GM18909 (cell line): Measurements from ENCODE around the gene SSTR4.

Experiments used
- ATAC-seq: cut with Tn5 transposase; IDR thresholded peaks from one replicate; pipeline ENCODE4 v1.9.1; 2021; ENCODE audit warnings: mild to moderate bottlenecking; ENCODE audit not compliant: unreplicated experiment, poor library complexity

SSTR4 gene

DNA sequence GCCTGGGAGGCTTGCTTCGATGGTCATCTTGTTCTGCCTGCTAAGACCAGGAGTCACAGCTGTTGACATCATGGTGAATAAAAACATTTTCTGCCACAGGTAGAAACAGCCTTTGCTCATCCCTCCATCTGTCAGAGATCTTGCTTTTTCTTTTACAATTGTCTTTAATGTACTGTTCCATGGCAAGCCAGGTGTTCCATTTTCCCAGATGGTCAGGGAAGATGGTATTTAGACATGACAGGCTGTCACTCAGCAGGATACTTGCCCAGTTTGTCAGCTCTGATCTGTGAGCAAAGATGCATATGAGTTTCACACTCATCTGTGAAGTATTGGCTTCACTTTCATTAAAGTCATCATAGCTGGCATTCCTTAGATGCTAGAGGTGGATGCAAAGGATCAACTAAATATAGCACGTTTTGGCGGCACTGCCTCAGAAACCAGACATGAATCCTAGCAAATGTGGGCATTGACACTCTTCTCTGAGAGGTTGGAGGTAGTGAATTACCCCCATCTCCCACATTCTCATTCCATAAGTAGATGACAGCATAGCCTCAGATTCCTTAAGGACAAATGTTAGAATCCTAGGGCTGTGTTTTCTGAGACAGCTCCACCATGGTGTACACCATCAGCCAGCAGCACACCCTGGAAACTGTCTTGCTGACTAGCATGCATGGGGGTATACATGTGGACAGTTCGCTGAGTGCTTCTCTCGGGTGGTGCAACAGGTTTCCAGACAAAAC is 4.2 kb downstream of the SSTR4 start:
- no peak for ATAC-seq

DNA sequence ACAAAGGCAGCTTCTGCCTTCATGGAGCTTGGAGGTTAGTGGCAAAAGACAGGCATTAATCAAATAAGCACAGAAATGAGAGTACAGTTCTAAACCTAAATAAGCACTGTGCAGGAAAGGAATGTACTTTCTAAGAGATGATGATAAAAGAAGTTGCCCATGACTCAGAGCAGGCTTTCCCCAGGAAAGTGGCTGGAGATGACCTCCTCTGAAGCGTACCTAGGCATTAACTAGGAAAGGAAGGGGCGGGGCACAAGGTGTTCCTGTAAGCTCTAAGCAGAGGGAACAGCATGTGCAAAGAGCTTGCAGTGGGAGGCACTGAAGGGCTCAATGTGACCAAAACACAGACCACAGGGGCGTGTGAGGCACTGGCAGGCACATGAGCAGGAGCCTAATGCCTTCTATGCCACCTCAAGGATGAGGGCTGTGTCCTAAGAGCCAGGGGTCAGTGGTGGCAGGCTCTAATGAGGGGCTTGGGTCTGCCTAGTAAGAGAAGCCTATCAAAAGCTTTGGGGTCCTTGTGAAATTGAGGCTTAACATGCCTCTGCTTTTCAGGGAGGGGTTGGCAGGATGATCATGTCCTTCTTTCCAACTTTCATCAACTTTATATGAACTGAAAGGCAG is 4.9 kb downstream of the SSTR4 start:
- no peak for ATAC-seq

DNA sequence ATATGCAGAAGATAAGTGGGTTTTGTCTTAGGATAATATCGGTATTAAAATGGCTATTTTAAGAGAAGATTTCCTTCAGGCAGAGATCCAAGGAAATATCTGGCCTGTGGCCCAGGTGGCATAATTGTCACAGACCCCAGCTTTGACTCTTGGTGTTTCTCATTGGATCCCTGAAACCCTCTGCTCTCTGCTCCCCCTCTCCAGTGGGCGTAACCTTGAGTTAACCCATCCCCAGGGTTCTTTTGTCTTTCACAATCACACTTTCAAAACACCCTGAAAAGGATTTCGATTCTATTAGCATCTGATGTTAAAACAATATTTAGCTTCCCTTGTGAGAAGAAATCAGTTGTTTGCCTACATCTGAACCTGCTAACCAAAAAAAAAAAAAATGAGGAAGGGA is 7.2 kb downstream of the SSTR4 start:
- ATAC-seq, result no peak

DNA sequence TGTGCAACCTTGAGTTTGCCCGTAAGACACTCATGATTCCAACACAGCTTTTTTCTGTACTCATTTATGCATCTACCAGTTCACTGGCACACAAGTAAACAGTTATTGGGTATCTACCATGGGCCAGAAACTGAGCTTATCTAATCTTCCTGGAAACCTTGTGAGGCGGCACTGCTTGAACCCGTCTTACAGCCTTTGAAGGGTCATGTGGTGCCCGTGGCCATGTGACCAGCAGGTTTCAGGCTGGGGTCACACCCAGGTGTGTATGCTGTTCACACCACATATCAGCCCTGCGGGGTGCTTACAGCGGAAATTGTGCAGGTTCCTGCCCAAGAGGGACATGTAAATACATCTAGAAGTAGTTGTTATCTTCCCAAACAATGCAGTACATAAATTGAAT is 8.3 kb downstream of the SSTR4 start:
- ATAC-seq, result no peak

DNA sequence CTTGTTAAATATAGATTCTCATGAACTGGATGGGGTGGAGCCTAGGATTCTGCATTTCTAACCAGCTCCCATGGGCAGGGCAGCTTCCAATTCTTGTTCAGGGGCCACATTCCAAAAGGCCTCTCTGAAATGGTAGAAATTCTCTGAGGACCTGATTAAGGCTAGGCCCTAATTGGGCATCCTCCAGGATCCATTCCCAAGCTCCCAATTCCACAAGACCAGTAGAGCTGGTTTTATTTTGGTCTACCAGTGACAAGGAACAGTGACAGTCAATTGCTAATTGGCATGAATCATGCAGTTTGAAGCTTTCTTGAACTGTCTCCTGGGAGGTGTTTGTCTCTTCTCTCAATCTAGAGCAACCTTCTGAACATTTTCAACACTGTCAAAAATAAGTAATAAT is 11.3 kb downstream of the SSTR4 start:
- no peak for ATAC-seq

DNA sequence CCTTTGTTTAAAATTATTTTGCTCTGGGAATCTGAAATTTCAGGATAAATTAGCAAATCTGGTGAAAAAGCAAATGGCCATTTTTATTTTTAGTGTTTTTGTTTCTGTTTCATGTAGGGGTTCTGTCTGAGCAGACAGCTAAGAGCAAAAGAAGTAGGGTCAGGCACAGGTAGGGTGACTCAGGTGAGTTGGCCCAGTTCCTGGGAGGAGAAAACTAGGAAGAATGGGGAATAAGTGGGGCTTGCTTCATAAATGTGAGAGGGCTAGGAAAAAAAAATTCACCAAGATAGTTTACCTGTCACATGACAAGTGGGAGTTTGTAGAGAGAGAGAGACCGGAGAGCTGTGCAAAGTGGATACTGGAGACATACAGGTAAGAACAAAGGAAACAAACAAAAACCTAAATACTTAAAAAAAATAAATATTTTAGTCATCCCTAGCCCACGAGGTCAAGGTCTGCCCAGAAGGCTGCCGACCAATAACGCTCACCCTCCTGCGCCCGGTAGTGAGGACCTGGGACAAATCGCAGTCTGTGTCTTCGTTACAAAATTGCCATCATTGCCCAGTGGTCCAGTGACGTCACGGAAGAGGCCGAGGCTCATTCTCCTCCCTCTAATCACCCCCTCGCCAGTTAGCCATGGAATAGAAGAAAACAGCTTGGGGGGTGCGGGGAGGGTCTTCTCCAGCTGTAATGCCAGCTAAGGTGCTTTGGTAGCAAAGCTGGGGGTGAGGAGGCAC is 12.1 kb downstream of the SSTR4 start:
- no peak for ATAC-seq

DNA sequence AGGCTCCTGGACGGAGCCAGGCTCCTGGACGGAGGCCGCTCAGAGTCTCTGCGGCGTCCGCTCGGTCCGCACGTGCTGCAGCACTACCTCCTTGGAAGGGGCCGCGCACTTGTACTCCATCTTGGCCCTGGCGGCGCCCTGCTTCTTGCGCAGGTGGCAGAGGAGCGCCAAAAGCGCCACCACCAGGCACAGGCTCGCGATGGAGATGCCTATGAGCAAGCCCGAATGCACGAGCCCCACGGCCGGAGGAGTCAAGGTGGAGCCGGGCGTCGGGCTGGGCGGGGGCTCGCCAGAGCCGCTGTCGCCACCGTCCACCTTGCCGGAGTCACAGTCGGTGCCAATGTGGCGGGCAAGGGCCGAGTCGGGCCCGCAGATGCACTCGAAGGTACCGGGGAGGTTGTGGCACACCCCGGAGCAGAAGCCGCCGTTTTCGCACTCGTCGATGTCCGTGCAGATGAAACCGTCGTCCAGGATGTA is 12.7 kb downstream of the SSTR4 start:
- no peak for ATAC-seq

DNA sequence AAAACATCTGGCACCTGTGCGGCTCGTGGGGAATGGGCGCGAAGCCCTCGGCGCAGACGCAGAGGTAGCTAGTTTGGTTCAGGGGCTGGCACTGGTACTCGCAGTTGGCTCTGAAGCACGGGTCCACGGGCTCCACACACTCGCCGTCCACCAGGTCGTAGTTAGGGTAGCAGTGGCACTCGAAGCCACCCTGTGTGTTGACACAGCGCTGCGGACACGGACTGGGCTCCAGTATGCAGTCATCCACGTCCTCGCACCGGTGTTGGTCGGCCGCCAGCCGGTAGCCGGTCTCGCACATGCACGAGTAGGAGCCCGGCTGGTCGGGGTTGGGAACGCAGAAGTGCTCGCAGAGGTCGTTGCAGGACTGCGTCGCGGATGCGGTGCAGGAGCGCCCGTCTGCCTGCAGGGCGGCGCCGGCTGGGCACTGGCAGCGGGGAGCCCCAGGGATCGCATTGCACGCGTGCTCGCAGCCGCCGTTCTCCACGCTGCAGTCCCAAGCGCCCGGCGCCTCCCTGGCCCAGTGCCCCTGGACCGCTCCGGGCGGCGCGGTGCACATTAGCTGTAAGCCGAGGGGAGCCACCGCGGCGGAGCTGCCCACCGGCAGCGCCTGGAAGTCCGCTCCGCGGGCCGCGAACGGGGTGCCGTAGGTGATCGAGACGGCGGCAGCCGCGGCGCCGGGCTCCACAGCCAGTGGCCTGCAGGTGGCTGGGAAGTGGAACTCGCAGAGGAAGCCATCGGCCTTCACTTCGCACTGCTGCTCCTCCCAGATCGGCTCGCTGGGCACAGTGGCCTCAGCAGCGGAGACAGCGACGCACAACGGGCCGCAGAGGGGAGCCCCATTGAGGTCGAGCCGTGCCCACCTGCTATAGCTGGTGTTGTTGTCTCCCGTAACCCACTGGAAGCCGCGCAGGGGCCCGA is 13.4 kb downstream of the SSTR4 start:
- no peak for ATAC-seq

DNA sequence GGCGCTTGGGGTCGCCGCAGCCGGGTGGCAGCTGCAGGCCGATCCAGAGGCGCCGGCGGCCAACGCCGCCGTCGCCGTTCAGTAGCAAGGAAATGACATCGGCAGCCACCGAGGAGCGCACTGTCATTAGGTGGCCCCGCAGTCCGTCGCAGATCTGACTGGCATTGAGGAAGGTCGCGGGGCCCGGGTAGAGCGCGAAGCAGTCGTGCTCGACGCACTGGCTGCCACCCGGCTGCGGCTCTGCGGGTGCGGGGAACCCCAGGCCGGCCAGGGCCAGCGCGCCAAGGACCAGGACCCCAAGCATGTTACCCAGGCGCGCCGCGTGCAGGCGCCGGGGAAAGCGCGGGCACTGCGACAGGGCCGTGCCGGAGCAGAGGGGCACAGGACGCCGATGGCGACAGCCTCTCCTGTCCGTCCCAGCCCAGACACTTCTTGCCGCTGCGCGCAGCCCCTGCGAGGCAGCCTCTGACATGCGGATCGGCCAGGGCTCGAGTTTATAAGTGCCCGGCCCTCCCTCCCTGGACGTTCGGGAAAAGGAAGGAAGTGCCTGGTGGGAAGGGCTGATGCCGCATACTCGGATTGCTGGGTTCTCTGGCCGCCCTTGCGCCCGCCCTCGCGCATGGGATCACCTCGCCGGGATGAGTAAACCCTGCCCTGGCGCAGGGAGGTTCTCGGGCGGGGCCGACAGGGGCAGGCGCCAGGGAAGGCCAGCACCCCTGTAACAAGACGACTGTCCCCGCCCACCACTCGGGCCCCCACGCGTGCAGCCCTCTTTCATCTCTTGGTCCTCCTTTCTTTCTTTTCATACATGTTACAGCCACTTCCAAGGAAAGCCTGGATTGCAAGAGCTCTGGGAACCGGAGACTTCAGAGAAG is 14.3 kb downstream of the SSTR4 start, which contains the start of gene THBD:
THBD (minus strand) TSS at position 472 of the 875 bp plus-strand sequence; CDS start at position 304, 168 bp downstream.
- no peak for ATAC-seq

DNA sequence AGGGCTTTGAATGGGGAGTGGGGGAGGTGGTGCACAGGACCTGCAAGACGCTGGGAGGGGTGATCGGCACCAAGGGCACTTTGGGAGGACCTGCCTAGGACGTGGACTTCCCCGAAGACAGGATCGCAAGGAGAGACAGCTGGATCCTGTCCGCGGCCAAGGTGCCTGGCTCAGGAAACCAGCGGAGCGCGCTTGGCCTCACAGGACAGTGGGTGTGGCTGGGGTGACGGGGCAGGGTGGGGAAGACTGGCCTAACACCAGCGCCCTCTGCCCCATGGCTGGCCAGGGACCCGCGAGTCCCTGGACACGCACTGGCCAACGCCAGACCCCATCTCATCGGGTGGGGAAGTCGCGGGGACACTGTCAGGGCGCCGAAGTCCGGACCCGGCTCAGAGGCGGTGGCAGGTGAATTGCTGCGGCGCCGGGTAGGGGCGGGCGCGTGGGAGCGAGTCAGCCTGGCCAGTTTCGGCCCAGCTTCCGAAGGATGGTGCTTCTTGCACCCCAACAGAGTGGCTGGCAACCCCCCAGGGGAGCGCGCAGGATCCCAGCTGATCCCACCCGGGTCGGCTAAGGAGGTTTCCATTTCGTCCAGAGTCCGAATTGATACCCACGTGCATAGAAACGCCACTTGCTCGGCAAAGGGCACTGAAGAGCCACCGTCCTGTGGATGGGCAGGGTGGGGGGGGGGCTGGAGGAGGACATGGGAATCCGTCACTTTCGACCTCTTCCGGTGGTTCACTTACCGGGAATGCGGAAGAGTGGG is 15.1 kb downstream of the SSTR4 start:
- ATAC-seq, result no peak

DNA sequence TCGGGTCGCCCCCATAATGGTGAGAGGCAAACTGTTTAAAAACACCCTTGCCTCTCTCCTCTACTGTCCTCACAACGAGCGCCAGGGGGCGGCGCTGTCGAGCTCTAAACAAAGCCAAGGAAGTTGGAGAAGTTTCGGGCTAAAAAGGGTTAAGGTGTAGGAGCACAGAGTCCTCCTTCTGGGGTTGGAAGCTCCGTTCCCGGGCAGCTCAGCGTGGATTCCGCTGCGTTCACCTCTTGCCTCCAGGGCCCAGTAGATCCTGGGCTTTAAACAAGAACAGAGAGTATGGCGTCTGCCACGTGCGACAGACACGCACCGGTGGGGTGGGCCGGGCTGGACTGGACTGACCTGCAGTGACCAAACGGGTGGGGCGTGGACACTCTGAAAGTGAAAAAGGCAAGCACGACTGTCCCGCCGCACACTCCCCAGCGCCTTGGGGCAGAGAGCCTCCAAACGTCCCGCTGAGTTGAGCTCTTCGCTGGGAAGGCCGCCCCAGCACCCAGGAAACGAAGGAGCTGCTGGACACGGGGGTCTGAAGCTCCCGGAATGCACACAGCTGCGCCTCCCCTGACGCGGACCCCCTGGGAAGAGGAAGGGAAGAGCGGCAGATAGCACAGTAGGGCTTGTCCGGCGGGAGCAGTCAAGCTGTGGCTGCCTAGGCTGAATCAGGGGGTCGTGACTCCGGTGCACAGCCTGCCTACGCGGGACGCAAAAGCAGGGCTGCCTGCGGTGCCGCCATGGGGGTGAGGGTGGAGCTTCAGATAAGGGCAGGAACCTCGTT is 15.9 kb downstream of the SSTR4 start:
- no peak for ATAC-seq

DNA sequence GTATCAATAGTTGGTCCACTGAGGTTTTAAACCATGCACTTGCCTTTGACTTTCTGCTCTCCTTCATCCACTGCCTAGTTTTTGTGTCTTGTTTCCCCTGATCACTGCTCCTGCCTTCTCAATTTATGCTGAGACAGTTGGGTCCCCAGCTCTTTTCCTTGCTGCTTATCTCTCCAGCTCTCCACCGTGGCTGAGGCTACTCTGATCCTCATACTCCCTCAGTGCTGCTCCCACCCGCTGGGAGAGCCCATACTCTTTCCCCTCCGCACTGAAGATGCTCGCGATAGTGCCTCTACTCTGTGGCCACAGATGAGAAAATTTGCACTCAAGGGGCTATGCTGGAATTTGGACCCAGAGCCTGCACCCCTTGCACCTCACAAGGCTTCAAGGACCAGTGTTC is 17.8 kb downstream of the SSTR4 start:
- no peak for ATAC-seq

DNA sequence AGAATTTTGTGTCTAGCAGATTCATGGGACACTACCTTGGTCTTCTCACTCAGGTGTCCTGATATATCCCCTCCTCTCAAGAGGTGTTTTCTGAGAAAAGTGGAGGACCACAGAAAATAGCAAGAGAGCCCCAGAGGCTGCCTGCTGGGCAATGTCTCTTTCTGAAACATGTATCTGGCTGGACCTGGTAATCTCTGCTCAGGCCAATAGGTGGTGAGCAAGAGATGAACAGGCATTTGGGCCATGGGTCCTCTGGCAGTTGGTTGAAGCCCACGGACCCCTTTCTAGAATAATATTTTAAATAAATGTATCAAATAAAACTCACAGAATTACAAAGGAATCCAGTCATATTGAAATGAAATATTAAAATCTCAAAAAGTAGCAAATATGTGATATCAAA is 23.1 kb downstream of the SSTR4 start:
- no peak for ATAC-seq

DNA sequence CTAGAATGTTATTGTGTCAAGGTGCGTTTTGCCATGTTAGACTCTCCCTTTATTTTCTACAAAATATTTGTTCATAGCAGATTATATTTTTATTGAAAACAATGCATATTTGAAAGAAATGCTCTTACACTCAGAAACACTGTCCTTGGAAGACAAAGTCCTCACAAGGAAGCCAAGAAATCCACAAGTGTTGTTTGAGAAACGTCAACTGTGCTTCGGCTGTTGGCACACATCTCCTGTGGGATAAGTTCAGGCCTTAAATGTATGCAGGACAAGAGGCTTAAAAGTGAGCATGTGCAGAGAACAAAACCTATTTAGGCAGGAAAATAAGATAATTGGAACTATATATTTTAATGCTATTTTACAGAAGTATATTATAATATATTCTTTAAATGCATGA is 23.9 kb downstream of the SSTR4 start:
- ATAC-seq, result no peak

DNA sequence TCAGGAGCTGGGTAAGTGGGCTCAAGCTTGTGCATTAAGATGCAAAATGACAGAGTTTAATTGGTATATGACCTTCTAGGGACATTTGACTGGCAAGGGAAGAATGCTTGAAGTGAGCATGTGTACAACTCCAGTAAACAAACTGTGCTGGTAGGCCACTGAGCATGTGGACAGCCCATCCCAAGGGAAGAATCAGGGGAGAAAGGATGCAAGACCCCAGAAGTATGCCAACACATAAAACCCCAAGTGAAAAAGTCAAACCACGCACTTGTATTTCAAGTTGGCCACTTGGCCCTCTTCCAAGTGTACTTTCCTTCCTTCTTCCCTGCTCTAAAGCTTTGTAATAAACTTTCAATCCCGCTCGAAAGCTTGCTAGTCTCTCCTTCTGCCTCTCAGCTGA is 24.7 kb downstream of the SSTR4 start:
- no peak for ATAC-seq

DNA sequence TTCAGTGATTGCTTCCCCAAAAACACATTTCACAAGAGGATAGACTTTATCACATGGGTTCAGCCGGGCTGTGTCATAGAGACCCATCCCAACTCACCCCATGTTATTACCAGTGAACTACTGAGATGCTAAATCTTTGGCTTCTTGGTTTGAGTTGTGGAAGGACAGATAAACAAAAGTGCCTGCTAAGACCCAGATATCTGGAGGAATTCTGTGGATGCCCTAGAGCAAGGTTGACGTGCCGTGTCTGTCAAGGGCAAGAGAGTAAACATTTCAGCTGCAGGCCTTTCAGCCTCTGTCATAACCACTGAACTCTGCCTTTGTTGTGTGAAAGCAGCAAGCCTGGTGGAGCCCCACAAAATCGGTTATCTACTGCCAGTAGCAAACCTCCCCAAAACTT is 25.5 kb downstream of the SSTR4 start:
- no peak for ATAC-seq

DNA sequence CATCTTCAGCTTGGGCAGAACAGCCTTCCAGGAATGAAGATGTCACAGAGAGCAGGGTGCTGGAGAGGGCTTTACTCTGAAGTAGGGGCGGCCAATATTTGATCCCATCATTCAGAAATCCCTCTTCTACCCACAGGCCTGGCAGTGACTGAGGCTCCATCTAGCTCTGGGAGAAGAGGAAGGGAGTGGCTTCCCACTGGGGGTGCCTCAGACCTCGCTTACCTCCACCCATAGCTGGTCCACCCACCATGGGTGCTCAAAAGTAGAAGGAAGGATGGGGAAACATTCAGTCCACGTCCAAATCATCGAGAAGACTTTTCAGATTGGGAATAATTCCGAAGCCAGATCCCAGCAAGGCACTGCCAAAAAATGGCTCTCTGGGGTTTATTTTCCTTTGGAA is 26.1 kb downstream of the SSTR4 start:
- no peak for ATAC-seq
